ENCODE measurements around the gene THAP3. TPM values are rescaled to one million over a fixed set of nuclear protein-coding genes. Genes with fewer than 3 reads are reported as not detected.

The THAP3 gene
- total and polyA plus RNA-seq, 2 donors (not counting 1 experiment from before 2014, with no cell fraction given), result 20.2 to 30.4 TPM

- H3K27me3 Mint-ChIP-seq, result no peaks in the 10 kb centered on the region
- peaks cover 51% of the 10 kb centered on the region for H4K20me1 ChIP-seq (ENCODE audit: control insufficient read depth, insufficient read depth, low read length, poor library complexity, severe bottlenecking)
- POLR2A ChIA-PET, result no interaction called here
- no peaks in the 10 kb centered on the region for H3K9me3 ChIP-seq (ENCODE audit: control extremely low read depth in 1 of 3, control insufficient read depth in 2 of 3, insufficient read depth in 1 of 3, low read length in 2 of 3)
- no peak overlapping the region for H2AFZ ChIP-seq (ENCODE audit: insufficient read depth, low read depth, low read length, poor library complexity, severe bottlenecking)
- H3K4me3 Mint-ChIP-seq, result no peak overlapping the region
- H3K27ac Mint-ChIP-seq, result no peak overlapping the region
- H3K27ac ChIP-seq (ENCODE audit: low read length in 2 of 2), result no peak overlapping the region
- H3K36me3 ChIP-seq (replicated peaks in 1 of 2; ENCODE audit: control extremely low read depth in 1 of 2, control insufficient read depth in 1 of 2, extremely low read depth in 1 of 2, insufficient read depth in 2 of 2, low read length in 1 of 2), result peaks cover 0 to 69% of the 10 kb centered on the region in 2 experiments
- peaks cover 8% of the 10 kb centered on the region for H3K4me1 Mint-ChIP-seq
- H3K79me2 ChIP-seq (ENCODE audit: control insufficient read depth, insufficient read depth, low read length), result peaks cover 30% of the 10 kb centered on the region
- ATAC-seq (ENCODE audit: low read depth) (no peak), DNase-seq (no peak)
- CTCF ChIA-PET, result no interaction called here
- H3K9me3 Mint-ChIP-seq (ENCODE audit: insufficient read depth), result no peaks in the 10 kb centered on the region
- no peak overlapping the region for H3K4me2 ChIP-seq (replicated peaks; ENCODE audit: low read depth, low read length, poor library complexity, severe bottlenecking)
- H3K9ac ChIP-seq (ENCODE audit: low read length), result no peak overlapping the region
- intact Hi-C loops (cut with micrococcal nuclease), result no loop called here
- no peaks in the 10 kb centered on the region for H3K27me3 ChIP-seq (replicated peaks in 1 of 4; ENCODE audit: control extremely low read depth in 1 of 4, control insufficient read depth in 3 of 4, insufficient read depth in 4 of 4, low read length in 3 of 4)
- WGBS (ENCODE audit: insufficient coverage), result 98% methylated on average over 14 of the region's 15 CpGs
- TF ChIP-seq, protein P1, sequence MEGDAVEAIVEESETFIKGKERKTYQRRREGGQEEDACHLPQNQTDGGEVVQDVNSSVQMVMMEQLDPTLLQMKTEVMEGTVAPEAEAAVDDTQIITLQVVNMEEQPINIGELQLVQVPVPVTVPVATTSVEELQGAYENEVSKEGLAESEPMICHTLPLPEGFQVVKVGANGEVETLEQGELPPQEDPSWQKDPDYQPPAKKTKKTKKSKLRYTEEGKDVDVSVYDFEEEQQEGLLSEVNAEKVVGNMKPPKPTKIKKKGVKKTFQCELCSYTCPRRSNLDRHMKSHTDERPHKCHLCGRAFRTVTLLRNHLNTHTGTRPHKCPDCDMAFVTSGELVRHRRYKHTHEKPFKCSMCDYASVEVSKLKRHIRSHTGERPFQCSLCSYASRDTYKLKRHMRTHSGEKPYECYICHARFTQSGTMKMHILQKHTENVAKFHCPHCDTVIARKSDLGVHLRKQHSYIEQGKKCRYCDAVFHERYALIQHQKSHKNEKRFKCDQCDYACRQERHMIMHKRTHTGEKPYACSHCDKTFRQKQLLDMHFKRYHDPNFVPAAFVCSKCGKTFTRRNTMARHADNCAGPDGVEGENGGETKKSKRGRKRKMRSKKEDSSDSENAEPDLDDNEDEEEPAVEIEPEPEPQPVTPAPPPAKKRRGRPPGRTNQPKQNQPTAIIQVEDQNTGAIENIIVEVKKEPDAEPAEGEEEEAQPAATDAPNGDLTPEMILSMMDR (IDR thresholded peaks at IDR 0.05), result no peak
- TF ChIP-seq EZH2 (IDR thresholded peaks at IDR 0.05; ENCODE audit: borderline replicate concordance, insufficient read depth, low read depth, low read length, poor library complexity, severe bottlenecking), result no peak
- peaks cover under 1 to 11% of the 10 kb centered on the region in 2 donors for H3K4me1 ChIP-seq (ENCODE audit: control insufficient read depth in 2 of 2, insufficient read depth in 2 of 2, low read length in 2 of 2)
- H3K4me3 ChIP-seq (ENCODE audit: control extremely low read depth in 1 of 5, extremely low read depth in 1 of 5, insufficient read depth in 1 of 5, low read depth in 2 of 5, low read length in 4 of 5), result no peak overlapping the region
These were observed 30.9 kb upstream of the THAP3 start for GRCh38 chr1:6593810-6594209.

DNA sequence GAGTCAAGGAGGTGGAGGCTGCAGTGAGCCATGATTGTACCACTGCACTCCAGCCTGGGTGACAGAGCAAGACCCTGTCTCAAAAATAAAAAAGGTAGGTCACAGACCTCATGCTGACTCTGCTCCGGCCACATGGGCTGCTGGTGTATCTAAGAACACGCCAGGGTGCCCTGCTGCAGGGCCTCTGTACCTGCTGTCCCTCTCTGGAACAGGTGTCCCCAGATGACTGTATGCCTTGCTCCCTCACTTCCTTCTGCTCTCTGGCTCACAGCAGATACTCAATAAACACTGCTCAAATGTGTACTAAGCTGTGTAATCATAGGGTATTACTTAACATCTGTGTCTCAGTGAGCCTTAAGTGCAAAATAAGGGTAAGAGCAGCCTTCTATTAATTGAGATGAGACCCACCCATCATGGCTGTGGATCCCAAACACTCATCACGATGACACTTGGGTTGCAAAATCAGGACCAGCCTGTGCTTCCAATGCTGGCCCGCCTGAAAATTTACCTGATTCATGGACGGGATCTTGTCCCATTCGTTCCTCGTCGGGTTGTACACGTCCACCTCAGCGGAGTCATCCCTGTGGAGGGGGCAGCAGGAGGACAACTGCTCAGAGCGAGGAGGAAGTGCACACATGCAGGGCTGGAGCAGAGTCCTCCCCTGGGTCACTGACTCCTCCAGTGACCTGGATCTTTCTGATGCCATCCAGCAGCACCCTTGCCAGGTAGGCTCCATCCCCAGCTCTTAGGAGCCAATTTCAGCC, 29.5 kb upstream of the THAP3 start:
- no peak overlapping the region for H3K27ac ChIP-seq (ENCODE audit: low read length in 2 of 2)
- no peak for TF ChIP-seq EZH2 (IDR thresholded peaks at IDR 0.05; ENCODE audit: borderline replicate concordance, insufficient read depth, low read depth, low read length, poor library complexity, severe bottlenecking)
- TF ChIP-seq, protein P1 (IDR thresholded peaks at IDR 0.05), result no peak
- no peaks in the 10 kb centered on the region for H3K9me3 ChIP-seq (ENCODE audit: control extremely low read depth in 1 of 3, control insufficient read depth in 2 of 3, insufficient read depth in 1 of 3, low read length in 2 of 3)
- ATAC-seq (ENCODE audit: low read depth) (no peak), DNase-seq (no peak)
- H3K4me3 ChIP-seq (ENCODE audit: control extremely low read depth in 1 of 5, extremely low read depth in 1 of 5, insufficient read depth in 1 of 5, low read depth in 2 of 5, low read length in 4 of 5), result no peak overlapping the region
- Mint-ChIP-seq H3K4me1 (peaks cover 20% of the 10 kb centered on the region), H3K27ac (no peak overlapping the region), H3K4me3 (no peak overlapping the region), H3K9me3 (ENCODE audit: insufficient read depth) (no peaks in the 10 kb centered on the region), H3K27me3 (no peaks in the 10 kb centered on the region)
- peaks cover 11 to 25% of the 10 kb centered on the region in 2 donors for H3K4me1 ChIP-seq (ENCODE audit: control insufficient read depth in 2 of 2, insufficient read depth in 2 of 2, low read length in 2 of 2)
- intact Hi-C loops (cut with micrococcal nuclease), result no loop called here
- H3K9ac ChIP-seq (ENCODE audit: low read length), result no peak overlapping the region
- ChIA-PET CTCF (no interaction called here), POLR2A (no interaction called here)
- peaks cover 58% of the 10 kb centered on the region for H4K20me1 ChIP-seq (ENCODE audit: control insufficient read depth, insufficient read depth, low read length, poor library complexity, severe bottlenecking)
- H3K27me3 ChIP-seq (replicated peaks in 1 of 4; ENCODE audit: control extremely low read depth in 1 of 4, control insufficient read depth in 3 of 4, insufficient read depth in 4 of 4, low read length in 3 of 4), result no peaks in the 10 kb centered on the region
- H3K79me2 ChIP-seq (ENCODE audit: control insufficient read depth, insufficient read depth, low read length), result peaks cover 40% of the 10 kb centered on the region
- no peak overlapping the region for H2AFZ ChIP-seq (ENCODE audit: insufficient read depth, low read depth, low read length, poor library complexity, severe bottlenecking)
- H3K4me2 ChIP-seq (replicated peaks; ENCODE audit: low read depth, low read length, poor library complexity, severe bottlenecking), result no peak overlapping the region
- WGBS (ENCODE audit: insufficient coverage), result 98% methylated on average over 11 of the region's 11 CpGs
- peaks cover 0 to 56% of the 10 kb centered on the region in 2 experiments for H3K36me3 ChIP-seq (replicated peaks in 1 of 2; ENCODE audit: control extremely low read depth in 1 of 2, control insufficient read depth in 1 of 2, extremely low read depth in 1 of 2, insufficient read depth in 2 of 2, low read length in 1 of 2)
